ENCODE data around the gene RBM23. TPM values are rescaled to one million over a fixed set of nuclear protein-coding genes. Genes with fewer than 3 reads are reported as not detected.
"Not testable (repeated sequence)": the region's sequence is repeated elsewhere in the genome, so short reads cannot be mapped to it uniquely, and the experiment has no call there.

Gene RBM23
- total RNA-seq, 2 experiments from 2014 or later = 46.9 to 55.2 TPM

GRCh38 chr14:22920697-22921096, 1.7 kb upstream of the RBM23 start:
- ATAC-seq (no peak), DNase-seq (no peak)
- Mint-ChIP-seq H3K27ac (no peak overlapping the region), H3K9me3 (no peaks in the 10 kb centered on the region), H3K36me3 (ENCODE audit: low read depth) (peaks cover 69% of the 10 kb centered on the region), H3K4me3 (no peak overlapping the region), H3K4me1 (ENCODE audit: low read depth) (peaks cover 29% of the 10 kb centered on the region), H3K27me3 (no peaks in the 10 kb centered on the region)
- ChIA-PET POLR2A (interaction anchor here (0.6 to 4.0 kb wide), 2 partner anchors 8 to 18 kb away, joined by 3 to 50 read pairs; partner anchors contain the start of gene PRMT5), CTCF (interaction anchor here (1.2 to 4.0 kb wide), 7 partner anchors 9 to 350 kb away, joined by 3 to 46 read pairs (median 6); partner anchors contain the start of gene PRMT5)
- no peak for TF ChIP-seq CTCF (IDR thresholded peaks at IDR 0.05)
- intact Hi-C loops (cut with micrococcal nuclease) = no loop called here

- Mint-ChIP-seq H3K36me3 (ENCODE audit: low read depth) (peaks cover 64% of the 10 kb centered on the region), H3K4me1 (ENCODE audit: low read depth) (peaks cover 33% of the 10 kb centered on the region), H3K27ac (peak overlapping the region; percentile 98), H3K4me3 (peak overlapping the region; percentile 89), H3K27me3 (no peaks in the 10 kb centered on the region), H3K9me3 (no peaks in the 10 kb centered on the region)
- CTCF ChIA-PET = interaction anchor here (0.6 to 4.0 kb wide), 10 partner anchors 11 to 349 kb away, joined by 3 to 46 read pairs (median 6); partner anchors contain the start of genes LRP10 and PRMT5
- POLR2A ChIA-PET = interaction anchor here (0.6 to 4.0 kb wide), 7 partner anchors 9 to 175 kb away, joined by 3 to 50 read pairs (median 8); partner anchors contain the start of genes ACIN1, LRP10, MRPL52 and PRMT5
- no peak for DNase-seq
- intact Hi-C loops (cut with micrococcal nuclease) = loop anchor here (5.0 kb wide), 1 partner anchor 47 kb away; the partner anchor contains the start of gene LRP10
- ATAC-seq = no peak
- TF ChIP-seq CTCF (IDR thresholded peaks at IDR 0.05) = no peak
Observed at GRCh38 chr14:22919601-22919921, 612 bp upstream of the RBM23 start.

- no peak for DNase-seq
- H3K4me3 Mint-ChIP-seq = no peak overlapping the region
- H3K27me3 Mint-ChIP-seq = no peaks in the 10 kb centered on the region
- H3K36me3 Mint-ChIP-seq (ENCODE audit: low read depth) = peaks cover 54% of the 10 kb centered on the region
- ChIA-PET CTCF (interaction anchor here (0.6 to 2.8 kb wide), 6 partner anchors 14 to 153 kb away, joined by 3 to 14 read pairs (median 9); partner anchors contain the start of genes LRP10, MRPL52 and PRMT5), POLR2A (interaction anchor here (0.6 to 1.0 kb wide), 4 partner anchors 13 to 971 kb away, joined by 3 read pairs; partner anchors contain the start of gene PRMT5)
- H3K9me3 Mint-ChIP-seq = no peaks in the 10 kb centered on the region
- no peak for TF ChIP-seq CTCF (IDR thresholded peaks at IDR 0.05)
- peaks cover 48% of the 10 kb centered on the region for H3K4me1 Mint-ChIP-seq (ENCODE audit: low read depth)
- intact Hi-C loops (cut with micrococcal nuclease) = loop anchor here (5.0 kb wide), 1 partner anchor 44 kb away; the partner anchor contains the start of gene LRP10
- peak overlapping the region; percentile 66 for H3K27ac Mint-ChIP-seq
- no peak for ATAC-seq
Observed at GRCh38 chr14:22915886-22916521, 2.9 kb downstream of the RBM23 start.

- CTCF ChIA-PET = interaction anchor here (0.6 to 2.8 kb wide), 4 partner anchors 15 to 178 kb away, joined by 3 to 14 read pairs (median 12); partner anchors contain the start of genes LRP10 and PRMT5
- intact Hi-C loops (cut with micrococcal nuclease) = loop anchor here (5.0 kb wide), 1 partner anchor 43 kb away; the partner anchor contains the start of gene LRP10
- not testable (repeated sequence) for H3K27ac Mint-ChIP-seq, DNase-seq, H3K27me3 Mint-ChIP-seq, ATAC-seq, H3K9me3 Mint-ChIP-seq, H3K4me3 Mint-ChIP-seq
- H3K4me1 Mint-ChIP-seq (ENCODE audit: low read depth) = peaks cover 43% of the 10 kb centered on the region
- POLR2A ChIA-PET = interaction anchor here (0.6 to 0.7 kb wide), 2 partner anchors 28 to 118 kb away, joined by 3 read pairs; no protein-coding TSS in a partner anchor
- H3K36me3 Mint-ChIP-seq (ENCODE audit: low read depth) = peaks cover 51% of the 10 kb centered on the region
Observed at GRCh38 chr14:22914836-22915235, 4.1 kb downstream of the RBM23 start.

GRCh38 chr14:22910916-22911315, 8.0 kb downstream of the RBM23 start:
- intact Hi-C loops (cut with micrococcal nuclease) = no loop called here
- Mint-ChIP-seq H3K4me1 (ENCODE audit: low read depth) (peaks cover 29% of the 10 kb centered on the region), H3K9me3 (no peaks in the 10 kb centered on the region), H3K36me3 (ENCODE audit: low read depth) (peaks cover 39% of the 10 kb centered on the region), H3K27ac (no peak overlapping the region), H3K4me3 (no peak overlapping the region), H3K27me3 (no peaks in the 10 kb centered on the region)
- ChIA-PET CTCF (interaction anchor here (1.0 to 2.8 kb wide), 5 partner anchors 11 to 341 kb away, joined by 3 to 11 read pairs (median 3); no protein-coding TSS in a partner anchor), POLR2A (no interaction called here)
- ATAC-seq (no peak), DNase-seq (no peak)
- TF ChIP-seq CTCF (IDR thresholded peaks at IDR 0.05) = no peak
